Measurements from ENCODE around the gene LTC4S. TPM values are rescaled to one million over a fixed set of nuclear protein-coding genes. Genes with fewer than 3 reads are reported as not detected.

The LTC4S gene
- total RNA-seq, 2 experiments from 2014 or later, result 0.39 to 0.42 TPM

DNA sequence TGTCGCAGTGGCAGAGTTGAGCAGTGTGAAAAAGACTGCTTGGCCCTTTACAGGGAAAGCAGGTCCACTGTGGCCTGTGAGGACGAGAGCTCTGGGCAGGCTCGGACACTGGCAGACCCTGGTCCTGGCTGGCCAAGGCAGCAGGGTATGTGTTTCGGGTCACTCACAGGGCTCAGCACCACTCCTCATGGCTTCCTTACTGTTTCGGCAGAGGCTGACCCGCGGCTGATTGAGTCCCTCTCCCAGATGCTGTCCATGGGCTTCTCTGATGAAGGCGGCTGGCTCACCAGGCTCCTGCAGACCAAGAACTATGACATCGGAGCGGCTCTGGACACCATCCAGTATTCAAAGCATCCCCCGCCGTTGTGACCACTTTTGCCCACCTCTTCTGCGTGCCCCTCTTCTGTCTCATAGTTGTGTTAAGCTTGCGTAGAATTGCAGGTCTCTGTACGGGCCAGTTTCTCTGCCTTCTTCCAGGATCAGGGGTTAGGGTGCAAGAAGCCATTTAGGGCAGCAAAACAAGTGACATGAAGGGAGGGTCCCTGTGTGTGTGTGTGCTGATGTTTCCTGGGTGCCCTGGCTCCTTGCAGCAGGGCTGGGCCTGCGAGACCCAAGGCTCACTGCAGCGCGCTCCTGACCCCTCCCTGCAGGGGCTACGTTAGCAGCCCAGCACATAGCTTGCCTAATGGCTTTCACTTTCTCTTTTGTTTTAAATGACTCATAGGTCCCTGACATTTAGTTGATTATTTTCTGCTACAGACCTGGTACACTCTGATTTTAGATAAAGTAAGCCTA lies 42.6 kb downstream of the LTC4S start:
- POLR2A ChIA-PET, result interaction anchor here (1.0 kb wide), 1 partner anchor 9 kb away, joined by 4 read pairs; no protein-coding TSS in a partner anchor
- Mint-ChIP-seq H3K27me3 (no peaks in the 10 kb centered on the region), H3K27ac (peak overlapping the region; percentile 89), H3K4me3 (no peak overlapping the region), H3K9me3 (ENCODE audit: low read depth) (no peaks in the 10 kb centered on the region), H3K36me3 (ENCODE audit: low read depth) (peaks cover 47% of the 10 kb centered on the region), H3K4me1 (peaks cover 19% of the 10 kb centered on the region)
- DNase-seq, result peak; percentile 79
- ATAC-seq, result peak; percentile 98
- intact Hi-C loops (cut with DNase I, micrococcal nuclease), result loop anchor here (1.0 to 5.0 kb wide), 3 partner anchors 22 to 34 kb away; partner anchors contain the start of gene MRNIP (in 1 of the 2)
- CTCF ChIA-PET, result interaction anchor here (0.7 to 1.4 kb wide), 8 partner anchors 9 to 139 kb away, joined by 3 to 5 read pairs (median 4); partner anchors contain the start of gene SQSTM1

DNA sequence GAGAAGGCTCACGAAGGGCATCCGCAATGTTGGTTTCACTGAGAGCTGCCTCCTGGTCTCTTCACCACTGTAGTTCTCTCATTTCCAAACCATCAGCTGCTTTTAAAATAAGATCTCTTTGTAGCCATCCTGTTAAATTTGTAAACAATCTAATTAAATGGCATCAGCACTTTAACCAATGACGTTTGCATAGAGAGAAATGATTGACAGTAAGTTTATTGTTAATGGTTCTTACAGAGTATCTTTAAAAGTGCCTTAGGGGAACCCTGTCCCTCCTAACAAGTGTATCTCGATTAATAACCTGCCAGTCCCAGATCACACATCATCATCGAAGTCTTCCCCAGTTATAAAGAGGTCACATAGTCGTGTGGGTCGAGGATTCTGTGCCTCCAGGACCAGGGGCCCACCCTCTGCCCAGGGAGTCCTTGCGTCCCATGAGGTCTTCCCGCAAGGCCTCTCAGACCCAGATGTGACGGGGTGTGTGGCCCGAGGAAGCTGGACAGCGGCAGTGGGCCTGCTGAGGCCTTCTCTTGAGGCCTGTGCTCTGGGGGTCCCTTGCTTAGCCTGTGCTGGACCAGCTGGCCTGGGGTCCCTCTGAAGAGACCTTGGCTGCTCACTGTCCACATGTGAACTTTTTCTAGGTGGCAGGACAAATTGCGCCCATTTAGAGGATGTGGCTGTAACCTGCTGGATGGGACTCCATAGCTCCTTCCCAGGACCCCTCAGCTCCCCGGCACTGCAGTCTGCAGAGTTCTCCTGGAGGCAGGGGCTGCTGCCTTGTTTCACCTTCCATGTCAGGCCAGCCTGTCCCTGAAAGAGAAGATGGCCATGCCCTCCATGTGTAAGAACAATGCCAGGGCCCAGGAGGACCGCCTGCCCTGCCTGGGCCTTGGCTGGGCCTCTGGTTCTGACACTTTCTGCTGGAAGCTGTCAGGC lies 43.6 kb downstream of the LTC4S start:
- no peak for DNase-seq
- Mint-ChIP-seq H3K4me1 (peaks cover 17% of the 10 kb centered on the region), H3K36me3 (ENCODE audit: low read depth) (peaks cover 44% of the 10 kb centered on the region), H3K27ac (peak overlapping the region; percentile 89), H3K27me3 (no peaks in the 10 kb centered on the region), H3K9me3 (ENCODE audit: low read depth) (no peaks in the 10 kb centered on the region), H3K4me3 (no peak overlapping the region)
- ChIA-PET CTCF (interaction anchor here (0.7 to 1.4 kb wide), 8 partner anchors 10 to 140 kb away, joined by 3 to 5 read pairs (median 4); partner anchors contain the start of gene SQSTM1), POLR2A (interaction anchor here (1.0 kb wide), 1 partner anchor 10 kb away, joined by 4 read pairs; no protein-coding TSS in a partner anchor)
- ATAC-seq, result no peak
- intact Hi-C loops (cut with DNase I, micrococcal nuclease), result loop anchor here in 1 of 2 experiments (5.0 kb wide), 1 partner anchor 35 kb away; no protein-coding TSS in a partner anchor

DNA sequence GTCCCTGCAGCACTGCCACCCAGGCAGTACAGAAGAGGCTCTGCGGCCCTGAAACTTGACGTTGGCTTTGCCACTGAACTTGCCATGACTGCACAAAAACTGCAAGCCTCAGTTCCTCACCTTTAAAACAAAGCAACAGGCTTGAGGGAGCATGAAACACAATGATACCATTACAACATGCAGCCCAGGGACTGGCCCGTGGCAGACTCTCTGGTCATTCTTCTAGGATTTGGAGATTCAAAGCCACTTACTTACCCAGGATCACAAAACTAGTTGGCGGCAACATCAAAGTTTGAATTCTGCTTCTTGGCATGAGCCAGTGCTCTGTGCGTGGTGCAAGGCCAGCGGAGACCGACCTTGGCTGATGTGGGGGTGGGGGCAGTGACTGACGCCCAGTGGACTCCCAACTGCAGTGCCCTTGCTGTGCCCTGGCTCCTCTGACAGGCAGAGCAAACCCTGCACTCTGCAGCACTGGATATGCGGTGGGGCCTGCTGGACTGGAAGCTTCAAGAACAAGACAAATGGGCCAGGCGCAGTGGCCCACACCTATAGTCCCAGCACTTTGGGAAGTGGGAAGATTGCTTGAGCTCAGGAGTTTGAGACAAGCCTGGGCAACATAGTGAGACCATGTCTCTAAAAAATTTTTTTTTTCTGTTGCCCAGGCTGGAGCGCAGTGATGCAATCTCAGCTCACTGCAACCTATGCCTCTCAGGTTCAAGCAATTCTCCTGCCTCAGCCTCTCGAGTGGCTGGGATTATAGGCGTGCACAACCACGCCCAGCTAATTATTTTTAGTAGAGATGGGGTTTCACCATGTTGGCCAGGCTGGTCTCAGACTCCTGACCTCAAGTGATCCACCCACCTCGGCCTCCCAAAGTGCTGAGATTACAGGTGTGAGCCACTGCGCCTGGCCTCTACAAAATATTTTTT lies 45.8 kb downstream of the LTC4S start:
- intact Hi-C loops (cut with DNase I, micrococcal nuclease), result loop anchor here in 1 of 2 experiments (5.0 kb wide), 1 partner anchor 37 kb away; no protein-coding TSS in a partner anchor
- CTCF ChIA-PET, result no interaction called here
- H3K4me1 Mint-ChIP-seq, result peaks cover 17% of the 10 kb centered on the region
- H3K36me3 Mint-ChIP-seq (ENCODE audit: low read depth), result peaks cover 32% of the 10 kb centered on the region
- H3K27me3 Mint-ChIP-seq, result no peaks in the 10 kb centered on the region
- no peaks in the 10 kb centered on the region for H3K9me3 Mint-ChIP-seq (ENCODE audit: low read depth)
- POLR2A ChIA-PET, result no interaction called here
- DNase-seq (no peak), ATAC-seq (no peak)
- H3K27ac Mint-ChIP-seq, result no peak overlapping the region
- no peak overlapping the region for H3K4me3 Mint-ChIP-seq

DNA sequence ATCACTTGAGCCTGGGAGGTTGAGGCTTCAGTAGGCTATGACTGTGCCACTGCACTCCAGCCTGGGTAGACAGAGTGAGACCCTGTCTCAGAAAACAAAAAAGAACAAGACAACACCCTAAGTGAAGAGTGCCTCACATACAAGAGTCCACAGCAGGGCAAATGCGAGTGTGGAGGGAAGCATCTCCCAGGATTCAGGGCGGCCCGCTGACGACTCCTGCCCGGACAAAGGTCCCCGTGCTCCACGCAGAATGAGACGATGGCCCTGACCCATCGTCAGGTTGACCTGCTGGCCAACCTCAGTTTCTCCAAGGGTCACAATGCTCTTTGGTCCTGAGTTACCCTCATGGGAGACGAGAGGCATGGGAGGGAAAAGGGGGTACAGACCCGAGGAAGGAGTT lies 46.5 kb downstream of the LTC4S start:
- CTCF ChIA-PET, result no interaction called here
- peaks cover 36% of the 10 kb centered on the region for H3K36me3 Mint-ChIP-seq (ENCODE audit: low read depth)
- intact Hi-C loops (cut with DNase I, micrococcal nuclease), result no loop called here
- POLR2A ChIA-PET, result no interaction called here
- peaks cover 3% of the 10 kb centered on the region for H3K9me3 Mint-ChIP-seq (ENCODE audit: low read depth)
- no peaks in the 10 kb centered on the region for H3K27me3 Mint-ChIP-seq
- H3K4me3 Mint-ChIP-seq, result no peak overlapping the region
- DNase-seq, result no peak
- ATAC-seq, result no peak
- no peak overlapping the region for H3K27ac Mint-ChIP-seq
- peaks cover 17% of the 10 kb centered on the region for H3K4me1 Mint-ChIP-seq

DNA sequence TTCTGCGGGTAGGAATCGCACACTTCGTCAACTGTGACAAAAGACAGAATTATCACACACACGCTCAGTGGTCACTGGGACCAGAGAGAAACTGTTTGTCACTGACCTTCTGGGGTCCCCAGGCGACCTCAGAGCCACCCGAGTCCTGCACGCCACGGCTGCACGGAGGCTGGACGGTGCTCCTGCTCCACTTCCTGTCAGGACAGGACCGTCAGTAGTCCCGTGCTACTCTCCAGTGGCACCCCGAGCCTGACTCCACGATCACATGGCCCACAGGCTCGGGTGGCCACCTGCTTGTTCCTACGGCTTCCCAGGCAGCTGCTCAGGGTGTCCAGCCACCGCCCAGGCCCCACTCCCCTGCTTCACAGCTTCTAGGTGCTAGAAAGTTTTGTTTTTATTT lies 47.0 kb downstream of the LTC4S start:
- Mint-ChIP-seq H3K27ac (no peak overlapping the region), H3K9me3 (ENCODE audit: low read depth) (peaks cover 5% of the 10 kb centered on the region), H3K4me3 (no peak overlapping the region), H3K36me3 (ENCODE audit: low read depth) (peaks cover 33% of the 10 kb centered on the region), H3K4me1 (peaks cover 16% of the 10 kb centered on the region), H3K27me3 (no peaks in the 10 kb centered on the region)
- no peak for ATAC-seq
- intact Hi-C loops (cut with DNase I, micrococcal nuclease), result no loop called here
- CTCF ChIA-PET, result interaction anchor here (0.7 kb wide), 1 partner anchor 10 kb away, joined by 3 read pairs; no protein-coding TSS in a partner anchor
- no peak for DNase-seq
- POLR2A ChIA-PET, result no interaction called here

- H3K36me3 Mint-ChIP-seq (ENCODE audit: low read depth), result peaks cover 31% of the 10 kb centered on the region
- ChIA-PET POLR2A (no interaction called here), CTCF (no interaction called here)
- intact Hi-C loops (cut with DNase I, micrococcal nuclease), result no loop called here
- H3K27ac Mint-ChIP-seq, result peak overlapping the region; percentile 10
- peaks cover 8% of the 10 kb centered on the region for H3K9me3 Mint-ChIP-seq (ENCODE audit: low read depth)
- ATAC-seq (no peak), DNase-seq (no peak)
- no peak overlapping the region for H3K4me3 Mint-ChIP-seq
- peaks cover 7% of the 10 kb centered on the region for H3K4me1 Mint-ChIP-seq
- no peaks in the 10 kb centered on the region for H3K27me3 Mint-ChIP-seq
Measured at GRCh38 chr5:179841621-179842020, 47.8 kb downstream of the LTC4S start.

Small RNAs within 50 kb of the gene (microRNA-seq; reads per million reads assigned to microRNA genes)
- gene MIR1229 (ENCODE audit: borderline replicate concordance), result 14.4 reads per million, percentile 37 among the genes with 10 or more reads in this experiment

Other genes starting within 250 kb of the LTC4S start
- gene RUFY1, start 243.4 kb upstream of the LTC4S start, total RNA-seq, result 10 to 100 TPM; 29.6 to 33.8 TPM
- gene HNRNPH1, start 170.3 kb upstream of the LTC4S start, total RNA-seq, result 100 to 1,000 TPM; 634 to 659 TPM
- under 1 TPM; 0.40 to 0.71 TPM for gene CBY3, start 113.0 kb upstream of the LTC4S start, total RNA-seq
- gene CANX, start 95.0 kb upstream of the LTC4S start, total RNA-seq, result 100 to 1,000 TPM; 472 to 554 TPM
- 10 to 100 TPM; 25.4 to 32.6 TPM for gene MAML1, start 61.2 kb upstream of the LTC4S start, total RNA-seq
- 10 to 100 TPM; 52.4 to 62.8 TPM for gene MGAT4B, start 12.9 kb downstream of the LTC4S start, total RNA-seq
- gene SQSTM1, start 26.9 kb downstream of the LTC4S start, total RNA-seq, result 10 to 100 TPM; 70.6 to 87.6 TPM
- 10 to 100 TPM; 19.4 to 19.7 TPM for gene MRNIP, start 64.8 kb downstream of the LTC4S start, total RNA-seq
- gene TBC1D9B, start 113.9 kb downstream of the LTC4S start, total RNA-seq, result 100 to 1,000 TPM; 103 to 121 TPM

Data from activated CD4-positive, alpha-beta T cell treated with anti-CD3 and anti-CD28 coated beads for 36 hours (primary cell).